HG03066 (cell line): ENCODE measurements around the gene UTRN.

Source experiments
- ATAC-seq: cut with Tn5 transposase; IDR thresholded peaks from one replicate; pipeline ENCODE4 v1.9.1; 2021; ENCODE audit warnings: low read depth; ENCODE audit not compliant: unreplicated experiment

UTRN gene

GRCh38 chr6:144284783-144285547 lies at the start of gene UTRN:
Gene UTRN (plus strand): TSS chr6:144285335. CDS start chr6:144291829, 6,494 bp downstream.
- peak; percentile 61 for ATAC-seq

- ATAC-seq: no peak
Observed at GRCh38 chr6:144244688-144245087, 40.4 kb upstream of the UTRN start.

GRCh38 chr6:144246988-144247387 lies 38.1 kb upstream of the UTRN start:
- no peak for ATAC-seq

- no peak for ATAC-seq
Observed at GRCh38 chr6:144248003-144248402, 37.1 kb upstream of the UTRN start.

- no peak for ATAC-seq
Observed at GRCh38 chr6:144248476-144249301, 36.4 kb upstream of the UTRN start.

- ATAC-seq: no peak
Observed at GRCh38 chr6:144250276-144250675, 34.9 kb upstream of the UTRN start.

- no peak for ATAC-seq
Observed at GRCh38 chr6:144252259-144252658, 32.9 kb upstream of the UTRN start.

GRCh38 chr6:144259986-144260385 lies 25.1 kb upstream of the UTRN start:
- ATAC-seq: no peak

- no peak for ATAC-seq
Observed at GRCh38 chr6:144262470-144263369, 22.4 kb upstream of the UTRN start.

- no peak for ATAC-seq
Observed at GRCh38 chr6:144263786-144264185, 21.3 kb upstream of the UTRN start.

GRCh38 chr6:144264270-144265060 lies 20.7 kb upstream of the UTRN start:
- no peak for ATAC-seq

GRCh38 chr6:144265061-144265357 lies 20.1 kb upstream of the UTRN start:
- ATAC-seq: no peak

- ATAC-seq: peak; percentile 85
Observed at GRCh38 chr6:144265390-144265789, 19.7 kb upstream of the UTRN start.

- ATAC-seq: no peak
Observed at GRCh38 chr6:144266091-144266649, 19.0 kb upstream of the UTRN start.

- no peak for ATAC-seq
Observed at GRCh38 chr6:144268794-144269349, 16.3 kb upstream of the UTRN start.

GRCh38 chr6:144277174-144277573 lies 8.0 kb upstream of the UTRN start:
- ATAC-seq: no peak

GRCh38 chr6:144277605-144278227 lies 7.4 kb upstream of the UTRN start:
- no peak for ATAC-seq

- ATAC-seq: no peak
Observed at GRCh38 chr6:144278659-144279314, 6.3 kb upstream of the UTRN start.
